Measurements from ENCODE around the gene SHROOM3. TPM values are rescaled to one million over a fixed set of nuclear protein-coding genes. Genes with fewer than 3 reads are reported as not detected.

The SHROOM3 gene
- total and polyA plus RNA-seq, 2 experiments from 2014 or later, result 11.3 to 73.5 TPM

GRCh38 chr4:76673362-76673761 lies 238.3 kb downstream of the SHROOM3 start:
- Histone ChIP-seq H3K27me3 (ENCODE audit: insufficient read depth) (no peaks in the 10 kb centered on the region), H3K79me2 (replicated peaks; ENCODE audit: insufficient read depth) (no peaks in the 10 kb centered on the region), H3K9me2 (ENCODE audit: insufficient read depth) (no peaks in the 10 kb centered on the region), H3K4me2 (no peak overlapping the region), H3F3A (replicated peaks; ENCODE audit: low read depth) (no peaks in the 10 kb centered on the region), H3K27ac (ENCODE audit: low read depth) (no peak overlapping the region), H3K4me3 (no peak overlapping the region), H2AFZ (no peak overlapping the region), H3K4me1 (ENCODE audit: insufficient read depth) (no peaks in the 10 kb centered on the region), H3K36me3 (ENCODE audit: insufficient read depth) (no peaks in the 10 kb centered on the region), H4K20me1 (replicated peaks; ENCODE audit: insufficient read depth) (no peaks in the 10 kb centered on the region)
- H3K4me1 Mint-ChIP-seq, result no peaks in the 10 kb centered on the region; the same call in 1 of the 3 replicates
- DNase-seq (ENCODE audit: low spot score) (no peak), ATAC-seq (no peak)
- H3K4me3 Mint-ChIP-seq, result no peak overlapping the region
- H3K27ac Mint-ChIP-seq, result no peak overlapping the region
- H3K36me3 Mint-ChIP-seq (ENCODE audit: low read depth), result no peaks in the 10 kb centered on the region
- no peak for TF ChIP-seq REST (IDR thresholded peaks at IDR 0.05; ENCODE audit: unreplicated experiment)
- TF ChIP-seq, protein P1, sequence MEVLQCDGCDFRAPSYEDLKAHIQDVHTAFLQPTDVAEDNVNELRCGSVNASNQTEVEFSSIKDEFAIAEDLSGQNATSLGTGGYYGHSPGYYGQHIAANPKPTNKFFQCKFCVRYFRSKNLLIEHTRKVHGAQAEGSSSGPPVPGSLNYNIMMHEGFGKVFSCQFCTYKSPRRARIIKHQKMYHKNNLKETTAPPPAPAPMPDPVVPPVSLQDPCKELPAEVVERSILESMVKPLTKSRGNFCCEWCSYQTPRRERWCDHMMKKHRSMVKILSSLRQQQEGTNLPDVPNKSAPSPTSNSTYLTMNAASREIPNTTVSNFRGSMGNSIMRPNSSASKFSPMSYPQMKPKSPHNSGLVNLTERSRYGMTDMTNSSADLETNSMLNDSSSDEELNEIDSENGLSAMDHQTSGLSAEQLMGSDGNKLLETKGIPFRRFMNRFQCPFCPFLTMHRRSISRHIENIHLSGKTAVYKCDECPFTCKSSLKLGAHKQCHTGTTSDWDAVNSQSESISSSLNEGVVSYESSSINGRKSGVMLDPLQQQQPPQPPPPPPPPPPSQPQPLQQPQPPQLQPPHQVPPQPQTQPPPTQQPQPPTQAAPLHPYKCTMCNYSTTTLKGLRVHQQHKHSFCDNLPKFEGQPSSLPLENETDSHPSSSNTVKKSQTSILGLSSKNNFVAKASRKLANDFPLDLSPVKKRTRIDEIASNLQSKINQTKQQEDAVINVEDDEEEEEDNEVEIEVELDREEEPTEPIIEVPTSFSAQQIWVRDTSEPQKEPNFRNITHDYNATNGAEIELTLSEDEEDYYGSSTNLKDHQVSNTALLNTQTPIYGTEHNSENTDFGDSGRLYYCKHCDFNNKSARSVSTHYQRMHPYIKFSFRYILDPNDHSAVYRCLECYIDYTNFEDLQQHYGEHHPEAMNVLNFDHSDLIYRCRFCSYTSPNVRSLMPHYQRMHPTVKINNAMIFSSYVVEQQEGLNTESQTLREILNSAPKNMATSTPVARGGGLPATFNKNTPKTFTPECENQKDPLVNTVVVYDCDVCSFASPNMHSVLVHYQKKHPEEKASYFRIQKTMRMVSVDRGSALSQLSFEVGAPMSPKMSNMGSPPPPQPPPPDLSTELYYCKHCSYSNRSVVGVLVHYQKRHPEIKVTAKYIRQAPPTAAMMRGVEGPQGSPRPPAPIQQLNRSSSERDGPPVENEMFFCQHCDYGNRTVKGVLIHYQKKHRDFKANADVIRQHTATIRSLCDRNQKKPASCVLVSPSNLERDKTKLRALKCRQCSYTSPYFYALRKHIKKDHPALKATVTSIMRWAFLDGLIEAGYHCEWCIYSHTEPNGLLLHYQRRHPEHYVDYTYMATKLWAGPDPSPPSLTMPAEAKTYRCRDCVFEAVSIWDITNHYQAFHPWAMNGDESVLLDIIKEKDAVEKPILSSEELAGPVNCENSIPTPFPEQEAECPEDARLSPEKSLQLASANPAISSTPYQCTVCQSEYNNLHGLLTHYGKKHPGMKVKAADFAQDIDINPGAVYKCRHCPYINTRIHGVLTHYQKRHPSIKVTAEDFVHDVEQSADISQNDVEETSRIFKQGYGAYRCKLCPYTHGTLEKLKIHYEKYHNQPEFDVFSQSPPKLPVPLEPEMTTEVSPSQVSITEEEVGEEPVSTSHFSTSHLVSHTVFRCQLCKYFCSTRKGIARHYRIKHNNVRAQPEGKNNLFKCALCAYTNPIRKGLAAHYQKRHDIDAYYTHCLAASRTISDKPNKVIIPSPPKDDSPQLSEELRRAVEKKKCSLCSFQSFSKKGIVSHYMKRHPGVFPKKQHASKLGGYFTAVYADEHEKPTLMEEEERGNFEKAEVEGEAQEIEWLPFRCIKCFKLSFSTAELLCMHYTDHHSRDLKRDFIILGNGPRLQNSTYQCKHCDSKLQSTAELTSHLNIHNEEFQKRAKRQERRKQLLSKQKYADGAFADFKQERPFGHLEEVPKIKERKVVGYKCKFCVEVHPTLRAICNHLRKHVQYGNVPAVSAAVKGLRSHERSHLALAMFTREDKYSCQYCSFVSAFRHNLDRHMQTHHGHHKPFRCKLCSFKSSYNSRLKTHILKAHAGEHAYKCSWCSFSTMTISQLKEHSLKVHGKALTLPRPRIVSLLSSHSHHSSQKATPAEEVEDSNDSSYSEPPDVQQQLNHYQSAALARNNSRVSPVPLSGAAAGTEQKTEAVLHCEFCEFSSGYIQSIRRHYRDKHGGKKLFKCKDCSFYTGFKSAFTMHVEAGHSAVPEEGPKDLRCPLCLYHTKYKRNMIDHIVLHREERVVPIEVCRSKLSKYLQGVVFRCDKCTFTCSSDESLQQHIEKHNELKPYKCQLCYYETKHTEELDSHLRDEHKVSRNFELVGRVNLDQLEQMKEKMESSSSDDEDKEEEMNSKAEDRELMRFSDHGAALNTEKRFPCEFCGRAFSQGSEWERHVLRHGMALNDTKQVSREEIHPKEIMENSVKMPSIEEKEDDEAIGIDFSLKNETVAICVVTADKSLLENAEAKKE (CRISPR knock-in tag; IDR thresholded peaks at IDR 0.05), result no peak
- no peak for TF ChIP-seq ZNF114 (CRISPR knock-in tag; IDR thresholded peaks at IDR 0.05)
- no peak for TF ChIP-seq EZH2phosphoT487 (IDR thresholded peaks at IDR 0.05; ENCODE audit: unreplicated experiment)
- TF ChIP-seq, protein P2, sequence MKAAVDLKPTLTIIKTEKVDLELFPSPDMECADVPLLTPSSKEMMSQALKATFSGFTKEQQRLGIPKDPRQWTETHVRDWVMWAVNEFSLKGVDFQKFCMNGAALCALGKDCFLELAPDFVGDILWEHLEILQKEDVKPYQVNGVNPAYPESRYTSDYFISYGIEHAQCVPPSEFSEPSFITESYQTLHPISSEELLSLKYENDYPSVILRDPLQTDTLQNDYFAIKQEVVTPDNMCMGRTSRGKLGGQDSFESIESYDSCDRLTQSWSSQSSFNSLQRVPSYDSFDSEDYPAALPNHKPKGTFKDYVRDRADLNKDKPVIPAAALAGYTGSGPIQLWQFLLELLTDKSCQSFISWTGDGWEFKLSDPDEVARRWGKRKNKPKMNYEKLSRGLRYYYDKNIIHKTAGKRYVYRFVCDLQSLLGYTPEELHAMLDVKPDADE (IDR thresholded peaks at IDR 0.05), result no peak
- H3K27me3 Mint-ChIP-seq (ENCODE audit: insufficient read depth, low read depth, poor library complexity), result no peaks in the 10 kb centered on the region
- H3K9me3 Mint-ChIP-seq, result no peaks in the 10 kb centered on the region

Data from GM23338 (cell line).